Neural cell (in vitro differentiated cells): ENCODE results near the gene CTNNBL1. TPM values are rescaled to one million over a fixed set of nuclear protein-coding genes. Genes with fewer than 3 reads are reported as not detected.

Source experiments
- H2AFZ ChIP-seq: fragments of 200-600, 300-800 bp; sonication (generic), shearing (Covaris generic); 2 replicates; pipeline ENCODE4 v1.6.0; 2014; ENCODE audit warnings: low read depth, mild to moderate bottlenecking, antibody characterized with exemption, low read length, moderate library complexity
- H3F3A ChIP-seq: fragments of 200-600 bp; shearing (Covaris generic); 2 replicates; pipeline ENCODE4 v1.6.1; 2016; ENCODE audit warnings: mild to moderate bottlenecking, moderate library complexity, mixed read lengths, antibody characterized with exemption, low read length; ENCODE audit not compliant: insufficient read depth, poor library complexity, severe bottlenecking
- H3K27ac ChIP-seq: fragments of 200-600, 300-800 bp; sonication (generic), shearing (Covaris generic); 2 replicates; pipeline ENCODE4 v1.5.1; 2014; ENCODE audit warnings: mild to moderate bottlenecking, low read length, moderate library complexity
- H3K27me3 ChIP-seq: fragments of 300-800, 200-600 bp; sonication (generic), shearing (Covaris generic); 2 replicates; pipeline ENCODE4 v1.6.0; 2014; ENCODE audit warnings: mild to moderate bottlenecking, low read depth, low read length, moderate library complexity; ENCODE audit not compliant: insufficient read depth
- H3K36me3 ChIP-seq: fragments of 300-800, 200-600 bp; sonication (generic), shearing (Covaris generic); 2 replicates; pipeline ENCODE4 v1.5.1; 2014; ENCODE audit warnings: mild to moderate bottlenecking, antibody characterized with exemption, low read length, moderate library complexity; ENCODE audit not compliant: insufficient read depth
- H3K4me2 ChIP-seq: fragments of 300-800, 200-600 bp; sonication (generic), shearing (Covaris generic); 2 replicates; pipeline ENCODE4 v1.6.0; 2014; ENCODE audit warnings: mild to moderate bottlenecking, low read length
- H3K4me3 ChIP-seq: fragments of 300-800, 200-600 bp; sonication (generic), shearing (Covaris generic); 2 replicates; pipeline ENCODE4 v1.5.1; 2014; ENCODE audit warnings: mild to moderate bottlenecking, low read length, moderate library complexity
- H3K79me2 ChIP-seq: fragments of 200-600 bp; shearing (Covaris generic); replicated peaks from 2 replicates; pipeline ENCODE4 v1.6.0; 2014; ENCODE audit warnings: mild to moderate bottlenecking, low read length, moderate library complexity; ENCODE audit not compliant: insufficient read depth
- H3K9ac ChIP-seq: fragments of 300-800, 200-600 bp; sonication (generic), shearing (Covaris generic); 2 replicates; pipeline ENCODE4 v1.6.1; 2016; ENCODE audit warnings: mild to moderate bottlenecking, low read length, mixed read lengths
- H3K9me2 ChIP-seq: fragments of 200-600 bp; shearing (Covaris generic); 2 replicates; pipeline ENCODE4 v1.6.1; 2016; ENCODE audit warnings: mild to moderate bottlenecking, low read length, mixed read lengths; ENCODE audit not compliant: insufficient read depth
- H3K9me3 ChIP-seq: fragments of 200-600, 300-800 bp; sonication (generic), shearing (Covaris generic); 2 replicates; pipeline ENCODE4 v1.6.1; 2016; ENCODE audit warnings: mild to moderate bottlenecking, mixed run types, low read length, moderate library complexity, mixed read lengths
- H4K20me1 ChIP-seq: fragments of 200-600 bp; shearing (Covaris generic); 2 replicates; pipeline ENCODE4 v1.6.1; 2016; ENCODE audit warnings: mild to moderate bottlenecking, mixed run types; ENCODE audit not compliant: insufficient read depth
- CTCF ChIP-seq: fragments of 450-650 bp; IDR thresholded peaks from 2 replicates; pipeline ENCODE4 v1.5.1; 2014; ENCODE audit warnings: antibody characterized with exemption, mild to moderate bottlenecking, moderate library complexity; ENCODE audit not compliant: poor library complexity, severe bottlenecking
- EP300 ChIP-seq: fragments of 450-650 bp; conservative IDR thresholded peaks from 2 replicates; pipeline ENCODE4 v1.6.1; 2014; ENCODE audit warnings: antibody characterized with exemption, mild to moderate bottlenecking, moderate library complexity; ENCODE audit not compliant: poor library complexity, severe bottlenecking
- EZH2 ChIP-seq: fragments of 200-600, 300-800 bp; shearing (Covaris generic), sonication (generic); IDR thresholded peaks from 2 replicates; pipeline ENCODE4 v1.6.1; 2014; ENCODE audit warnings: antibody characterized with exemption, low read length, borderline replicate concordance, mild to moderate bottlenecking; ENCODE audit not compliant: insufficient read depth, poor library complexity, severe bottlenecking
- MXI1 ChIP-seq: fragments of 450-650 bp; conservative IDR thresholded peaks from 2 replicates; pipeline ENCODE4 v1.6.1; 2014; ENCODE audit warnings: antibody characterized with exemption, mild to moderate bottlenecking; ENCODE audit not compliant: poor library complexity, severe bottlenecking
- POLR2AphosphoS5 ChIP-seq: IDR thresholded peaks from 2 replicates; pipeline ENCODE4 v1.6.1; 2012
- RAD21 ChIP-seq: fragments of 450-650 bp; conservative IDR thresholded peaks from 2 replicates; pipeline ENCODE4 v1.6.1; 2014; ENCODE audit warnings: antibody characterized with exemption, mild to moderate bottlenecking, moderate library complexity
- REST ChIP-seq: IDR thresholded peaks from 2 replicates; pipeline ENCODE4 v1.6.1; 2012; ENCODE audit warnings: borderline replicate concordance
- SMC3 ChIP-seq: fragments of 450-650 bp; conservative IDR thresholded peaks from 2 replicates; pipeline ENCODE4 v1.6.1; 2014; ENCODE audit warnings: antibody characterized with exemption, mild to moderate bottlenecking, moderate library complexity; ENCODE audit not compliant: poor library complexity
- TAF1 ChIP-seq: IDR thresholded peaks from 2 replicates; pipeline ENCODE4 v1.6.1; 2012; ENCODE audit warnings: low read depth
- polyA plus RNA-seq: library from polyadenylated mRNA; depleted of rRNA; stranded (reverse); fragments of >200 nt; gene quantifications from 2 replicates; pipeline ENCODE4 v1.2.3, GENCODE V29; 2014

CTNNBL1 gene
- polyA plus RNA-seq, 1 donor from 2014 or later = 32.6 TPM

GRCh38 chr20:37702403-37703034, 8.7 kb downstream of the CTNNBL1 start:
- peaks cover 5% of the 10 kb centered on the region for H3K9me3 ChIP-seq
- H4K20me1 ChIP-seq = no peaks in the 10 kb centered on the region
- H3K9me2 ChIP-seq = no peaks in the 10 kb centered on the region
- H3K9ac ChIP-seq = no peak overlapping the region
- H3K27me3 ChIP-seq = no peaks in the 10 kb centered on the region
- no peak overlapping the region for H2AFZ ChIP-seq
- no peaks in the 10 kb centered on the region for H3K36me3 ChIP-seq
- TF ChIP-seq REST = no peak
- no peak for TF ChIP-seq CTCF
- TF ChIP-seq SMC3 = no peak
- no peak for TF ChIP-seq EZH2
- TF ChIP-seq POLR2AphosphoS5 = no peak
- TF ChIP-seq RAD21 = no peak
- no peak for TF ChIP-seq MXI1
- TF ChIP-seq TAF1 = no peak
- no peak for TF ChIP-seq EP300
- H3K27ac ChIP-seq = no peak overlapping the region
- H3F3A ChIP-seq = no peaks in the 10 kb centered on the region
- no peak overlapping the region for H3K4me3 ChIP-seq
- H3K79me2 ChIP-seq = peaks cover 4% of the 10 kb centered on the region
- H3K4me2 ChIP-seq = no peak overlapping the region

GRCh38 chr20:37703035-37703845, 9.4 kb downstream of the CTNNBL1 start:
- H4K20me1 ChIP-seq = no peaks in the 10 kb centered on the region
- H3K79me2 ChIP-seq = no peaks in the 10 kb centered on the region

More at GRCh38 chr20:37703035-37703845, 9.4 kb downstream of the CTNNBL1 start:
- peaks cover 5% of the 10 kb centered on the region for H3K9me3 ChIP-seq
- H3K27ac ChIP-seq = no peak overlapping the region
- H3K9ac ChIP-seq = no peak overlapping the region
- H3K4me3 ChIP-seq = no peak overlapping the region
- no peaks in the 10 kb centered on the region for H3K27me3 ChIP-seq
- no peaks in the 10 kb centered on the region for H3K36me3 ChIP-seq
- no peak overlapping the region for H3K4me2 ChIP-seq
- TF ChIP-seq POLR2AphosphoS5 (no peak), CTCF (no peak), RAD21 (no peak), MXI1 (no peak), SMC3 (no peak), EZH2 (no peak), TAF1 (no peak), REST (no peak), EP300 (no peak)
- no peak overlapping the region for H2AFZ ChIP-seq
- H3K9me2 ChIP-seq = no peaks in the 10 kb centered on the region
- H3F3A ChIP-seq = no peaks in the 10 kb centered on the region
